Measurements from ENCODE around the gene NSDHL.
"Not testable (repeated sequence)": the region's sequence is repeated elsewhere in the genome, so short reads cannot be mapped to it uniquely, and the experiment has no call there.

The NSDHL gene

GRCh38 chrX:152821145-152821765, 9.6 kb upstream of the NSDHL start:
- no peak overlapping the region for H3K9ac ChIP-seq (ENCODE audit: low read depth, low read length)
- H3K27me3 ChIP-seq (ENCODE audit: insufficient read depth, low read length) = no peaks in the 10 kb centered on the region
- H3K4me1 ChIP-seq (ENCODE audit: insufficient read depth, low read length) = 0 out of 2 replicates have a peak, but pooled peaks cover 4% of the 10 kb centered on the region
- no peak overlapping the region for H3K27ac ChIP-seq (ENCODE audit: low read depth, low read length)
- WGBS = 63% methylated on average over 3 of the region's 3 CpGs
- no peak overlapping the region for H3K4me3 ChIP-seq (ENCODE audit: low read length)
- H3K36me3 ChIP-seq (ENCODE audit: insufficient read depth, low read length) = no peaks in the 10 kb centered on the region
- no peaks in the 10 kb centered on the region for H3K9me3 ChIP-seq (ENCODE audit: insufficient read depth, low read depth, low read length)

GRCh38 chrX:152822383-152823086, 8.3 kb upstream of the NSDHL start:
- WGBS = 76% methylated on average over 5 of the region's 6 CpGs

GRCh38 chrX:152823657-152824056, 7.2 kb upstream of the NSDHL start:
- Histone ChIP-seq H3K4me3 (ENCODE audit: low read length) (no peak overlapping the region), H3K4me1 (ENCODE audit: insufficient read depth, low read length) (no peaks in the 10 kb centered on the region), H3K27ac (ENCODE audit: low read depth, low read length) (no peak overlapping the region), H3K9ac (ENCODE audit: low read depth, low read length) (no peak overlapping the region), H3K27me3 (ENCODE audit: insufficient read depth, low read length) (no peaks in the 10 kb centered on the region), H3K9me3 (ENCODE audit: insufficient read depth, low read depth, low read length) (no peaks in the 10 kb centered on the region), H3K36me3 (ENCODE audit: insufficient read depth, low read length) (peaks cover 13% of the 10 kb centered on the region)
- WGBS = 75% methylated on average over 6 of the region's 6 CpGs

More at GRCh38 chrX:152822383-152823086, 8.3 kb upstream of the NSDHL start:
- H3K4me3 ChIP-seq (ENCODE audit: low read length) = no peak overlapping the region
- peaks cover 3% of the 10 kb centered on the region; the same call in 1 of the 2 replicates for H3K36me3 ChIP-seq (ENCODE audit: insufficient read depth, low read length)
- no peaks in the 10 kb centered on the region for H3K27me3 ChIP-seq (ENCODE audit: insufficient read depth, low read length)
- H3K27ac ChIP-seq (ENCODE audit: low read depth, low read length) = no peak overlapping the region
- H3K9ac ChIP-seq (ENCODE audit: low read depth, low read length) = no peak overlapping the region
- H3K4me1 ChIP-seq (ENCODE audit: insufficient read depth, low read length) = no peaks in the 10 kb centered on the region
- H3K9me3 ChIP-seq (ENCODE audit: insufficient read depth, low read depth, low read length) = no peaks in the 10 kb centered on the region

GRCh38 chrX:152824841-152825374, 6.0 kb upstream of the NSDHL start:
- H3K27ac ChIP-seq (ENCODE audit: low read depth, low read length) = no peak overlapping the region
- 53% methylated on average over 6 of the region's 7 CpGs for WGBS
- H3K4me1 ChIP-seq (ENCODE audit: insufficient read depth, low read length) = no peaks in the 10 kb centered on the region
- peaks cover 16% of the 10 kb centered on the region for H3K36me3 ChIP-seq (ENCODE audit: insufficient read depth, low read length)
- H3K9ac ChIP-seq (ENCODE audit: low read depth, low read length) = no peak overlapping the region
- no peak overlapping the region for H3K4me3 ChIP-seq (ENCODE audit: low read length)
- no peaks in the 10 kb centered on the region for H3K9me3 ChIP-seq (ENCODE audit: insufficient read depth, low read depth, low read length)
- H3K27me3 ChIP-seq (ENCODE audit: insufficient read depth, low read length) = no peaks in the 10 kb centered on the region

GRCh38 chrX:152831391-152831790, 528 bp downstream of the NSDHL start:
- Histone ChIP-seq H3K27me3 (ENCODE audit: insufficient read depth, low read length) (no peaks in the 10 kb centered on the region), H3K4me1 (ENCODE audit: insufficient read depth, low read length) (no peaks in the 10 kb centered on the region), H3K9ac (ENCODE audit: low read depth, low read length) (peak overlapping the region; percentile 81), H3K27ac (ENCODE audit: low read depth, low read length) (no peak overlapping the region), H3K9me3 (ENCODE audit: insufficient read depth, low read depth, low read length) (no peaks in the 10 kb centered on the region), H3K4me3 (ENCODE audit: low read length) (peak overlapping the region; percentile 95), H3K36me3 (ENCODE audit: insufficient read depth, low read length) (peaks cover 35% of the 10 kb centered on the region)
- 6% methylated on average over 8 of the region's 10 CpGs for WGBS

DNA sequence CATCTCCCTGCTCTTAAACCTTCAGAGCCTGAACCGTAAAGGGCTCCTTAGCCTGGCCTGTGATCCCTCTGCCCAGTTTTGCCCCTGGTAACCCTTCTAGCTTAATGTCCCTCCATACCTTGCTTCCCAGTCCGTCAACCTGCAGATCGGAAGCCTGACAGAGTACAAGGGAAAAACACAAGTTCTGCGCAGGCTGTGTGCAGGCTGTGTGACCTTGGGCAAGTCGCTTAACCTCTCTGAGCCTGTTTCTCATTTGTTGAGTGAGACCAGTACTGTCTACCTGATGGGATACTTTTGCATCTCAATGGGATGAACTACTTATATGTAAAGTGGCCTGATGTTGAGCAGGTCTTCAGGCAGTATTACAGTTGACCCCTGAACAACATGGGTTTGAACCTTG, 1.7 kb downstream of the NSDHL start:
- Histone ChIP-seq H3K9ac (ENCODE audit: low read depth, low read length) (no peak overlapping the region), H3K27ac (ENCODE audit: low read depth, low read length) (no peak overlapping the region), H3K9me3 (ENCODE audit: insufficient read depth, low read depth, low read length) (no peaks in the 10 kb centered on the region), H3K27me3 (ENCODE audit: insufficient read depth, low read length) (no peaks in the 10 kb centered on the region), H3K36me3 (ENCODE audit: insufficient read depth, low read length) (peaks cover 32% of the 10 kb centered on the region), H3K4me1 (ENCODE audit: insufficient read depth, low read length) (no peaks in the 10 kb centered on the region), H3K4me3 (ENCODE audit: low read length) (no peak overlapping the region)
- 95% methylated on average over 5 of the region's 5 CpGs for WGBS

GRCh38 chrX:152833378-152833777, 2.5 kb downstream of the NSDHL start:
- Histone ChIP-seq H3K27ac (ENCODE audit: low read depth, low read length) (no peak overlapping the region), H3K9me3 (ENCODE audit: insufficient read depth, low read depth, low read length) (no peaks in the 10 kb centered on the region), H3K9ac (ENCODE audit: low read depth, low read length) (no peak overlapping the region), H3K36me3 (ENCODE audit: insufficient read depth, low read length) (peaks cover 24% of the 10 kb centered on the region), H3K4me3 (ENCODE audit: low read length) (no peak overlapping the region), H3K4me1 (ENCODE audit: insufficient read depth, low read length) (no peaks in the 10 kb centered on the region), H3K27me3 (ENCODE audit: insufficient read depth, low read length) (no peaks in the 10 kb centered on the region)
- 91% methylated on average over 4 of the region's 4 CpGs for WGBS

GRCh38 chrX:152835470-152835869, 4.6 kb downstream of the NSDHL start:
- not testable (repeated sequence) for H3K9me3 ChIP-seq (ENCODE audit: insufficient read depth, low read depth, low read length); H3K27me3 ChIP-seq (ENCODE audit: insufficient read depth, low read length); H3K9ac ChIP-seq (ENCODE audit: low read depth, low read length); H3K4me1 ChIP-seq (ENCODE audit: insufficient read depth, low read length); H3K27ac ChIP-seq (ENCODE audit: low read depth, low read length); H3K4me3 ChIP-seq (ENCODE audit: low read length)
- H3K36me3 ChIP-seq (ENCODE audit: insufficient read depth, low read length) = peaks cover 19% of the 10 kb centered on the region
- WGBS = no CpG with 5 or more reads among the region's 1 CpG

DNA sequence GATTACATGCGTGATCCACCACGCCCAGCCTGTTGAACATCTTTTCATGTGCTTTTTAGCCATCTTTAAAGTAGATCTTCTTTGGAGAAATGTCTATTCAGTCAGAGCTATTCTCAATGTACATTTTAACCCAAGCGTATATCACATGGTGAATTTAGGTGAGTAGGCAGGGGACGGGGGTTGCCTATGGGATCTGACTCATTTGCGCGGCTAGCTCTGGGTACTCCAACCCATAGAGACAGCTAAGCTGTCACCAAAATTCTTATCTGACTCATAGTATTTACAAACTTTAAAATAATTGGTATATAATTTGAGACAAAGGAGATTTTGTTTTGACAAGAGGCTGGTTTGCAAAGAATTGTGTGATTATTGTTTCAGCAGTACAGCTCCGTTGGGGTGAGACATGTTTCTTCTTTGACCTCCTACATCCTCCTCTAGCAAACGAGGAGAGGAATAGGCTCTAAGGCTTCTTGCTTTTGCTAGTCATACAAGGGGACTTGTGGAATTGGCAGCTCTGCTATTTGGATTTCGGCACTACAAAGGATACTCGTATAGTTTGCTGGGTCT, 12.0 kb downstream of the NSDHL start:
- Histone ChIP-seq H3K9ac (ENCODE audit: low read depth, low read length) (no peak overlapping the region), H3K27me3 (ENCODE audit: insufficient read depth, low read length) (no peaks in the 10 kb centered on the region), H3K4me1 (ENCODE audit: insufficient read depth, low read length) (no peaks in the 10 kb centered on the region), H3K9me3 (ENCODE audit: insufficient read depth, low read depth, low read length) (no peaks in the 10 kb centered on the region), H3K4me3 (ENCODE audit: low read length) (no peak overlapping the region), H3K36me3 (ENCODE audit: insufficient read depth, low read length) (peaks cover 11% of the 10 kb centered on the region; the same call in 1 of the 2 replicates), H3K27ac (ENCODE audit: low read depth, low read length) (no peak overlapping the region)
- WGBS = 94% methylated on average over 7 of the region's 10 CpGs

DNA sequence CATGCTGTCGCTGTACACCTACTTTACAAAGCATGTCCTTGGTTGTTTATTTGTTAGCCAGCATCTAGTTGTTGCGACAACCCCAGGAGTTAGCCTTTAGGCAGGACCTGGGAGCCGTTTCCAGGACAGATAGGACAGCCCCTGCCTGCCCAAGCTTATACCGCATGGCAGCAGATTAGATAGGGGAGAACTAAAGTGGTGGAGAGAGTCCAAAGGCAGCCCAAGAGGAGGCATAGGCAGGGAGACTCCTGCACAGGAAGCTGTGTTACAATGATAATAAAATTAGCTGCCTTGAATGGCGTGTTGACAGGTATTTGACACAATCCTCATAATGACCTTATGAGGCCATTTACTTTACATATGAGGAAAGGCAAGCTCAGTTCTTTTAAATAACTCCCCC, 13.0 kb downstream of the NSDHL start:
- no peaks in the 10 kb centered on the region for H3K9me3 ChIP-seq (ENCODE audit: insufficient read depth, low read depth, low read length)
- no peaks in the 10 kb centered on the region for H3K27me3 ChIP-seq (ENCODE audit: insufficient read depth, low read length)
- H3K4me1 ChIP-seq (ENCODE audit: insufficient read depth, low read length) = no peaks in the 10 kb centered on the region
- no peak overlapping the region for H3K4me3 ChIP-seq (ENCODE audit: low read length)
- H3K27ac ChIP-seq (ENCODE audit: low read depth, low read length) = no peak overlapping the region
- WGBS = 84% methylated on average over 4 of the region's 5 CpGs
- no peak overlapping the region for H3K9ac ChIP-seq (ENCODE audit: low read depth, low read length)
- peaks cover 20% of the 10 kb centered on the region; the same call in 1 of the 2 replicates for H3K36me3 ChIP-seq (ENCODE audit: insufficient read depth, low read length)

DNA sequence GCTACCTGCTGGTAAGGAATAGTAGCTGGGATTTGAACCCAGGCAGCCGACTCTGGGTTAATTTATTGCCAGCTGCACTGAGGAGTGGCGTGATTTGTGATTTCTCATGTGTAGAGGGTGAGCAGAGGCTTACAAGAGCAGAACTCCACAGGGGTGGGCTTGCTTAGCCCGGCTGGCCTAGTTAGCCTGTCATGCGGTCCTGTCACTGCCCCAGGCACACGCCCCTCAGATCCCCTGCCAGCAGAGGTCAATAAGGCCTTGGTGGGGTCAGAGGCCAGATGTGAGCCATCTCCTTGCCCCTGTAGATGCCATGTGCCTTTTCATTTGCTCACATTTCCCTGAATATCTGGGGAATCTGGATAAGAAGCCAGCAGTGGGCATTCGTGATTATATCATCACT, 13.4 kb downstream of the NSDHL start:
- Histone ChIP-seq H3K9ac (ENCODE audit: low read depth, low read length) (no peak overlapping the region), H3K9me3 (ENCODE audit: insufficient read depth, low read depth, low read length) (no peaks in the 10 kb centered on the region), H3K27me3 (ENCODE audit: insufficient read depth, low read length) (no peaks in the 10 kb centered on the region), H3K36me3 (ENCODE audit: insufficient read depth, low read length) (peaks cover 24% of the 10 kb centered on the region; the same call in 1 of the 2 replicates), H3K4me3 (ENCODE audit: low read length) (no peak overlapping the region), H3K4me1 (ENCODE audit: insufficient read depth, low read length) (no peaks in the 10 kb centered on the region), H3K27ac (ENCODE audit: low read depth, low read length) (no peak overlapping the region)
- WGBS = 81% methylated on average over 5 of the region's 6 CpGs
